Measurements from ENCODE around the gene SLC47A2.

- TF ChIP-seq CTCF (optimal IDR thresholded peaks at IDR 0.05 in 1 of 3, IDR thresholded peaks at IDR 0.05 in 1 of 3, conservative IDR thresholded peaks at IDR 0.05 in 1 of 3; ENCODE audit: extremely low read depth in 1 of 3, insufficient read depth in 2 of 3, low read length in 3 of 3), result peak; percentile 48 to 78 (median 63)
- TF ChIP-seq EZH2 (IDR thresholded peaks at IDR 0.05; ENCODE audit: low read length), result no peak
Measured at GRCh38 chr17:19645734-19646201, 70.6 kb downstream of the SLC47A2 start.
